H1 (cell line): ENCODE measurements around the gene CBX2. TPM values are rescaled to one million over a fixed set of nuclear protein-coding genes. Genes with fewer than 3 reads are reported as not detected.

Experiments used
- ASH2L ChIP-seq: fragments of 200-600, 300-600 bp; sonication (generic); IDR thresholded peaks from one replicate; pipeline ENCODE4 v1.7.1; 2017; ENCODE audit warnings: low read length
- SUZ12 ChIP-seq: fragments of 200-600 bp; sonication (generic); IDR thresholded peaks from 2 replicates; pipeline ENCODE4 v1.6.1; 2012; ENCODE audit warnings: mild to moderate bottlenecking, inconsistent platforms, low read length, moderate library complexity, mixed read lengths
- polyA plus RNA-seq, 7 experiments: library from polyadenylated mRNA; depleted of rRNA in 3 of 7; stranded (reverse) in 5 of 7; unstranded in 2 of 7; fragments of >200 nt in 5 of 7; fragments of 200-250 nt in 2 of 7; gene quantifications; 1 replicate in 5 of 7; 2 replicates in 1 of 7; 4 replicates in 1 of 7; pipeline versions ENCODE4 v1.2.1 to v1.2.3, GENCODE V29; 2011 to 2013; ENCODE audit warnings: missing spikeins in 2 of 7, mixed read lengths in 2 of 7
- total RNA-seq: library from RNA; stranded (reverse); fragmentation: NEBNext Ultra II Directional; extraction: Animal tissue kit (Norgen Biotek cat#: 25700); gene quantifications from 2 replicates; pipeline ENCODE4 v1.2.1, GENCODE V29; 2021

CBX2 gene
- total and polyA plus RNA-seq, 2 of the 8 experiments (the other 6 are each of a cell fraction or from before 2014, with no cell fraction given), result 64.3 to 83.9 TPM

DNA sequence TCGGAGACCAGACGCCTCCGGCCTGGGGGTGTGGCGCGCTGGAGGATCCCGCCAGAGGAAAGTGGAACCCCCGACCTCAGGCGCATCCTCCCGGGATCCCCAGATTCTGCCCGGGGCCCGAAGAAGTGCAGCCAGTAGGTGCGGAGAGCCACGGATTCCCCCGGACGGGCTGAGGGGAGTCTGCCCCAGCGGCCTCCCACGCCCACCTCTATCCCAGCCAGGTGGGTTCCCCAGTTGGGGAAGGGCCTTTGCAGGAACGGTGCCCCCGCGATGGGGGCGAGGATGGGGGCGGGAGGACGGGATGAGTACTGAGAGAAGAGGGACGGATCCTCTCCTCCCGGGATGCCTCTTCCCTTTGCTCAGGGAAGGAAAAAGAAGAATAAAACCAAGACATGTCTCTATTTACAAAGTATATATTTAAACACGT, 13.8 kb downstream of the CBX2 start (continued):
- TF ChIP-seq ASH2L (no peak), SUZ12 (peak; percentile 93)
- TF ChIP-seq, all 59 proteins: peak for 4
